ENCODE results near the gene HHIP. TPM values are rescaled to one million over a fixed set of nuclear protein-coding genes. Genes with fewer than 3 reads are reported as not detected.

HHIP gene
- polyA plus RNA-seq, 1 experiment = 0.88 TPM

- Histone ChIP-seq H3K27me3 (ENCODE audit: control insufficient read depth, insufficient read depth, low read length) (no peaks in the 10 kb centered on the region), H3K4me3 (ENCODE audit: low read depth, low read length) (no peak overlapping the region), H3K36me3 (ENCODE audit: control insufficient read depth, insufficient read depth, low read length) (no peaks in the 10 kb centered on the region)
- CTCF ChIA-PET = no interaction called here
- no peak for TF ChIP-seq CTCF (IDR thresholded peaks at IDR 0.05; ENCODE audit: insufficient read depth, low read depth, low read length)
- DNase-seq (ENCODE audit: low read depth) = no peak
- POLR2A ChIA-PET = no interaction called here
Measured at GRCh38 chr4:144718958-144719512, 73.1 kb downstream of the HHIP start.

- H3K27me3 ChIP-seq (ENCODE audit: control insufficient read depth, insufficient read depth, low read length) = no peaks in the 10 kb centered on the region
- CTCF ChIA-PET = no interaction called here
- no peaks in the 10 kb centered on the region for H3K36me3 ChIP-seq (ENCODE audit: control insufficient read depth, insufficient read depth, low read length)
- POLR2A ChIA-PET = no interaction called here
- no peak for DNase-seq (ENCODE audit: low read depth)
- H3K4me3 ChIP-seq (ENCODE audit: low read depth, low read length) = no peak overlapping the region
- no peak for TF ChIP-seq CTCF (IDR thresholded peaks at IDR 0.05; ENCODE audit: insufficient read depth, low read depth, low read length)
Measured at GRCh38 chr4:144720491-144720890, 74.5 kb downstream of the HHIP start.

DNA sequence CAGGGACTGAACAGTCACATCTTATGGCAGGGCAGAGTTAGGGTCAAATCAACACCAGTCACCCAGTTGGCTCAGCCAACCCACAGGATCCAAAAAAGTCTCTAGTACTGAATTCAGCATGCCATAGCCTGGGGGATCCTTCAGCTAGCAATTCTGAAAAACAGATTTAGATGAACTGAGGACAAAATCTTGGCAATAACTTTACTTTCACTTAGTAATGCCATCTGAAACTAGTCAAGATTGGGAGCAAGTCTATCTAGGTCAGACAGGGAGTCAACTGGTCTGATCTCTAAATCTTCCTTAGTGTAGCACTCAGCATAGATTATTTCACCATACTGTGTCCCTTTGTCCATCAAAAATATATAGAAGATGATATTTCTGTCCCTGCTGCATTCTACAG, 76.0 kb downstream of the HHIP start:
- POLR2A ChIA-PET = no interaction called here
- no peak overlapping the region for H3K4me3 ChIP-seq (ENCODE audit: low read depth, low read length)
- CTCF ChIA-PET = no interaction called here
- TF ChIP-seq CTCF (IDR thresholded peaks at IDR 0.05; ENCODE audit: insufficient read depth, low read depth, low read length) = no peak
- no peaks in the 10 kb centered on the region for H3K27me3 ChIP-seq (ENCODE audit: control insufficient read depth, insufficient read depth, low read length)
- DNase-seq (ENCODE audit: low read depth) = no peak
- no peaks in the 10 kb centered on the region for H3K36me3 ChIP-seq (ENCODE audit: control insufficient read depth, insufficient read depth, low read length)

DNA sequence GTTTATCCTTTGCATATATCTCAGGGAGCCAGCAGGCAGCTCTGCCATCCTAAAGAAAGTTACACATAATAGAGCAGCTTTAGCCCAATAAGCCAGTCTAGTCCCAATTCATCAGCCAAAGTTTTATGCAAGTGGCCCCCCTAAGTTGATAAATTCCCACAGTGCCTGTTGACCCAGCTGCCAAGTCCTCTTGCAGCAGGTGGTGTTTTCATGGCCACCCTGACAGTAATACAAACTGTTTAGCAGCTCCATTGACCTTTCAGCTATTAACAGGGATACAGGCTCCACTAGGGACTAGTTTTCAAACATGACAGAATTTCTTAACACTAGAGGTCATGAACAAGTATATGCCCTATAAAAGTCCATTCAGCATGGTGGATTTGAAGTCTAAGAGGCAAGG, 77.5 kb downstream of the HHIP start:
- POLR2A ChIA-PET = no interaction called here
- Histone ChIP-seq H3K36me3 (ENCODE audit: control insufficient read depth, insufficient read depth, low read length) (no peaks in the 10 kb centered on the region), H3K27me3 (ENCODE audit: control insufficient read depth, insufficient read depth, low read length) (no peaks in the 10 kb centered on the region), H3K4me3 (ENCODE audit: low read depth, low read length) (no peak overlapping the region)
- DNase-seq (ENCODE audit: low read depth) = no peak
- TF ChIP-seq CTCF (IDR thresholded peaks at IDR 0.05; ENCODE audit: insufficient read depth, low read depth, low read length) = no peak
- CTCF ChIA-PET = no interaction called here

DNA sequence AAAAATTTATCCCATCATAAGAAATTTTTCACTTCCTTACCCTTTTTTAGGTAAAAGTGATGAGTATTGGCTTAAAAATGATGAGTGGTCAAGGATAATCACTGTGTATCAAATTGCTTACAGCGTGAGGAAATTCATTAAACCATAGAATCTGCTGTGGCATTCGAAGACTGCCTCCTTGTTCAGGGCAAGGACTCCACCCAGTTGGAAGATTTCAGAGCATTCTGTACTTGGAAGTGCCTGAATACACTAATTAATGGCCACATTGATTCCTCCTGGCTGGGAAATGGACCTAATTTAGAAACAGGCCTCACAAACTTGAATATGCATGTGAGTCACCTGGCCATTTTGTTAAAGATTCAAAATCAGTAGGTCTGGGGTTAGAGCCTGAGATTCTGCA, 83.2 kb downstream of the HHIP start:
- Histone ChIP-seq H3K4me3 (ENCODE audit: low read depth, low read length) (no peak overlapping the region), H3K27me3 (ENCODE audit: control insufficient read depth, insufficient read depth, low read length) (no peaks in the 10 kb centered on the region), H3K36me3 (ENCODE audit: control insufficient read depth, insufficient read depth, low read length) (no peaks in the 10 kb centered on the region)
- ChIA-PET POLR2A (no interaction called here), CTCF (interaction anchor here (1.3 kb wide), 1 partner anchor 10 kb away, joined by 3 read pairs; no protein-coding TSS in a partner anchor)
- no peak for TF ChIP-seq CTCF (IDR thresholded peaks at IDR 0.05; ENCODE audit: insufficient read depth, low read depth, low read length)
- DNase-seq (ENCODE audit: low read depth) = no peak

Data from BJ (cell line).